Activated T-helper 2 cell treated with anti-CD3 and anti-CD28 coated beads, Interferon-gamma antibody, Interleukin-2, Interleukin-4, amounts not matched to agents 10 μg/mL and 5 μg/mL and 100 μg/mL, durations not matched to agents 14 hours and 24 hours and 36 hours (primary cell): ENCODE measurements around the gene GATD1. TPM values are rescaled to one million over a fixed set of nuclear protein-coding genes. Genes with fewer than 3 reads are reported as not detected.
A peak's percentile ranks its signal among the peaks of the same experiment; 100 is the strongest.

Experiments
- DNase-seq: peaks from one replicate; pipeline ENCODE4 v3.0.0; 2021; ENCODE audit warnings: low spot score
- H3K27ac Mint-ChIP-seq: one replicate; pipeline ENCODE4 v1.8.0; 2021; ENCODE audit warnings: mixed read lengths
- H3K27me3 Mint-ChIP-seq: one replicate; pipeline ENCODE4 v1.8.0; 2021; ENCODE audit warnings: low read depth, mixed read lengths
- H3K36me3 Mint-ChIP-seq: one replicate; pipeline ENCODE4 v1.8.0; 2021; ENCODE audit warnings: low read depth, mixed read lengths
- H3K4me1 Mint-ChIP-seq: one replicate; pipeline ENCODE4 v1.8.0; 2021; ENCODE audit warnings: low read depth, mixed read lengths
- H3K4me3 Mint-ChIP-seq: one replicate; pipeline ENCODE4 v1.8.0; 2021; ENCODE audit warnings: low read depth, mild to moderate bottlenecking, moderate library complexity, mixed read lengths
- H3K9me3 Mint-ChIP-seq: one replicate; pipeline ENCODE4 v1.8.0; 2021; ENCODE audit warnings: mixed read lengths
- intact Hi-C: fragments of 100-400 bp; cut with micrococcal nuclease; formaldehyde crosslinking; loops from one replicate; pipeline ENCODE4 v1.15.1; 2023
- total RNA-seq: library from RNA; stranded (reverse); gene quantifications from 2 replicates; pipeline ENCODE4 v1.2.3, GENCODE V29; 2022

GATD1 gene
- total RNA-seq, 1 donor from 2014 or later: 75.2 TPM

DNA sequence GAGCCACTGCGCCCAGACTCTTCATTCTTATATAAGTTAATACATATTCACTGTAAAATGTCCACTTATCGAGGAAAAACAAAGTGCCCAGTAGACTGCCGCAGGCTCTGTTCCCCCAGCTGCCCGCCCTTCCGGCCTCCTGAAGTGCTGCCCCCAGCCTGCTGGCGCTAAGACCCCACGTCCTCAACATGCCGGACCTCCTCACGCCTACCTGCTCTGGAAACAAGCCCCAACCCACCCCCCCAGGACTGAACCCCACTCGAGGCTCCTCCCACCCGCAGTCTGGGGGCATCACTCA is 1.1 kb downstream of the GATD1 start:
- intact Hi-C loops: loop anchor here (2.0 kb wide), 1 partner anchor 29 kb away; the partner anchor contains the start of gene TALDO1
- peak overlapping the region; percentile 81 for H3K27ac Mint-ChIP-seq
- peaks cover 19% of the 10 kb centered on the region for H3K4me1 Mint-ChIP-seq
- H3K9me3 Mint-ChIP-seq: no peaks in the 10 kb centered on the region
- H3K27me3 Mint-ChIP-seq: no peaks in the 10 kb centered on the region
- DNase-seq: no peak
- H3K36me3 Mint-ChIP-seq: peaks cover 27% of the 10 kb centered on the region
- peak overlapping the region; percentile 88 for H3K4me3 Mint-ChIP-seq

DNA sequence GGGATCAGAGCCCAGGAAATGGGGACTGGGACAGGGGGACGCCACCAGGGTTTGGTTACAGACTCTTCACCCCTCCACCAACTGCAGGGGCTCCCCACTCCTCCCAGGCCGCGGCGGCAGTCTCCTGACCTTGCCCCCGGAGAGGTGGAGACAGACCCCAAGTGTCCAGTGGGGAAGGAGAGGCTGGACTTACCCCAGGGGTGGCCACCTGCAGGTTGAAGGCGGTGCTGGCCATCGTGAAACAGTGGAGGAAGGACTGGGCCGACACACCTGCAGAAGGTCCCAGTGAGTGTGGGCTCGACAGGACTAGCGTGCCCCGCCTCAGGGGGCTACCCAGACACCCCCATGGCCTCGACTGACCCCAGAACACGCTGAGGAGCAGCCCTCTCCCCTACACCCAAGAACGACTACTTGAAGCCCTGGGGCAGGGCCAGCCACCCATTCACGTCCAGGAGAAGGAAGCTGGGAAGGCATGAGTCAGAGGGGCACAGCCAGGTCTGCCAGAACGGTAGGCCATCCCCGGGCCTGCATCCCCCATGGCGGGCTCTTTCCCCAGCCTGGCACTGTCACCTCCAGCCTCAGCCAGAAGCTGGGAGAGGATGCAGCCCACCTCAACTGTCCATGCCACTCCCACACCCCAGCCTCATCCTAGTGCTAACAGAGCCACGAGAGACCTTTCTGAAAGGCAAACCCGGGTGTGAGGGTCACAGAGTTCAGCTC is 2.3 kb downstream of the GATD1 start:
- H3K36me3 Mint-ChIP-seq: peaks cover 28% of the 10 kb centered on the region
- H3K9me3 Mint-ChIP-seq: no peaks in the 10 kb centered on the region
- H3K4me1 Mint-ChIP-seq: peaks cover 13% of the 10 kb centered on the region
- no peak for DNase-seq
- intact Hi-C loops: no loop called here
- H3K4me3 Mint-ChIP-seq: peak overlapping the region; percentile 67
- no peak overlapping the region for H3K27ac Mint-ChIP-seq
- no peaks in the 10 kb centered on the region for H3K27me3 Mint-ChIP-seq

GRCh38 chr11:773830-774229 is 3.5 kb downstream of the GATD1 start:
- DNase-seq: no peak
- H3K9me3 Mint-ChIP-seq: no peaks in the 10 kb centered on the region
- H3K27ac Mint-ChIP-seq: no peak overlapping the region
- intact Hi-C loops: no loop called here
- H3K4me3 Mint-ChIP-seq: no peak overlapping the region
- peaks cover 10% of the 10 kb centered on the region for H3K4me1 Mint-ChIP-seq
- peaks cover 27% of the 10 kb centered on the region for H3K36me3 Mint-ChIP-seq
- no peaks in the 10 kb centered on the region for H3K27me3 Mint-ChIP-seq

DNA sequence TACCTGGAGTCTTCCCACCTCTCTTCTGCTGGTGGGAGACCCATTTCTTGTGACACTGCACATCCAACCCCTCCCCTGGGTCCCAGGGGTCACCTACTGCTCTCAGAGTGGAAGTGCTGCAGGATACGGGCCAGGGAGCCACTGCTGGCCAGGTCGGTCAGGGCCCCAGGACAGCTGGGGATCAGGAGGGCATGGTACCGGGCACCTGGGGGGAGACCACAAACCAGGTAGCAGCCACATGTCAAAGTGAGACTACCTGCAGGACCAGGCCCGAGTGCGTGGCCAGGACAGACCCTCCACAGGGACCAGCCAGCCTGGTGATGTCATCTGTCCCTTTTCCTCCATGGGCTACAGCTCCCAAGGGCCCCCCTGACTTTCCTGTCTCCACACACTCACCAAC is 3.9 kb downstream of the GATD1 start:
- Mint-ChIP-seq H3K4me3 (no peak overlapping the region), H3K4me1 (peaks cover 10% of the 10 kb centered on the region), H3K27me3 (no peaks in the 10 kb centered on the region), H3K36me3 (peaks cover 26% of the 10 kb centered on the region), H3K27ac (no peak overlapping the region), H3K9me3 (no peaks in the 10 kb centered on the region)
- DNase-seq: no peak
- intact Hi-C loops: no loop called here

GRCh38 chr11:772429-773390 is 4.6 kb downstream of the GATD1 start:
- Mint-ChIP-seq H3K27ac (no peak overlapping the region), H3K4me1 (peaks cover 10% of the 10 kb centered on the region), H3K36me3 (peaks cover 26% of the 10 kb centered on the region), H3K9me3 (no peaks in the 10 kb centered on the region), H3K4me3 (no peak overlapping the region), H3K27me3 (no peaks in the 10 kb centered on the region)
- DNase-seq: no peak
- intact Hi-C loops: no loop called here

DNA sequence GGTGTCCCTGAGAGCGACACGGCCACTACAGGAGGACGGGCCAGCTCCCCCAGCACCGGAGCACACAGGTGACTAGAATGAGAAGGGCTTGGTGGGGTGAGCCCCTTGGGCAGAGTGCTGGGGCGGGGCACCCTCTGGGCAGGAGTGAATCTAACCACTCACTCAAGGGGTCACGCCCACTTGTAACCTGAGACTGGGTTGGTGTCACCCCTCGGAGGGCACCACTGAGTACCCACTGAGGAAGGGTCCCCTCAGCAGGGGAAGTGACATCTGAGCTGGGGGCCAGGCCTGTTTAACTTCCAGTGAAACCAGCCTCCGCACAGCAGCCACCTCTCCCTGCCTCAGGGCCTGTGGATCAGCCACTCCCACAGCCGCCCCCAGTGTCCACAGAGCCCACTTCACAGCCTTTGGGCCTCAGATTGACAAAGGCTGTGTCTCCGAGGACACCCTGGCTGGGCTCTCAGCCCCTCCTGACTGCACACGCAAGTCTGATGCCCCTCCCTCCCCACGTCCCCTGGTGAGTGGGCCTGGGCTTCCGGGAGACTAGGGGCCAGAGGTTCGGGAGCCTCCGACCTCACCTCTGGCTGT is 5.6 kb downstream of the GATD1 start:
- H3K9me3 Mint-ChIP-seq: no peaks in the 10 kb centered on the region
- no peak overlapping the region for H3K27ac Mint-ChIP-seq
- no peak for DNase-seq
- intact Hi-C loops: no loop called here
- peaks cover 11% of the 10 kb centered on the region for H3K4me1 Mint-ChIP-seq
- peaks cover 32% of the 10 kb centered on the region for H3K36me3 Mint-ChIP-seq
- H3K4me3 Mint-ChIP-seq: no peak overlapping the region
- no peaks in the 10 kb centered on the region for H3K27me3 Mint-ChIP-seq

- Mint-ChIP-seq H3K4me1 (peaks cover 8% of the 10 kb centered on the region), H3K27ac (no peak overlapping the region), H3K4me3 (no peak overlapping the region), H3K36me3 (peaks cover 34% of the 10 kb centered on the region), H3K27me3 (no peaks in the 10 kb centered on the region), H3K9me3 (no peaks in the 10 kb centered on the region)
- intact Hi-C loops: no loop called here
- no peak for DNase-seq
Observed at GRCh38 chr11:770642-771616, 6.4 kb downstream of the GATD1 start.

GRCh38 chr11:769887-770641 is 7.2 kb downstream of the GATD1 start:
- Mint-ChIP-seq H3K4me1 (peaks cover 4% of the 10 kb centered on the region), H3K27ac (no peak overlapping the region), H3K9me3 (no peaks in the 10 kb centered on the region), H3K36me3 (peaks cover 32% of the 10 kb centered on the region), H3K4me3 (no peak overlapping the region), H3K27me3 (no peaks in the 10 kb centered on the region)
- intact Hi-C loops: no loop called here
- no peak for DNase-seq

- Mint-ChIP-seq H3K9me3 (no peaks in the 10 kb centered on the region), H3K36me3 (peaks cover 52% of the 10 kb centered on the region), H3K27me3 (no peaks in the 10 kb centered on the region), H3K27ac (no peak overlapping the region), H3K4me1 (peaks cover 4% of the 10 kb centered on the region), H3K4me3 (no peak overlapping the region)
- intact Hi-C loops: no loop called here
- no peak for DNase-seq
Observed at GRCh38 chr11:767238-767637, 10.0 kb downstream of the GATD1 start.

DNA sequence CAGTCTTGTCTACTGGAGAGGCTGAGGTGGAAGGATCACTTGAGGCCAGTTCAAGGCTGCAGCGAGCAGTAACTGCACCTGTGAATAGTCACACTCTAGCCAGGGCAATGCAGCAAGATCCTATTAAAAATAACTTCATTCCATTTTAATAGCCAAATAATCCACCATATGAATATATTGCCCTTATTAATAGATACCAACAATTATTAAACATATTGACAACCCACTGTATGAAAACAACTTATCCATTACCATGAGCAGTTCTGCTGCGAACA is 10.4 kb downstream of the GATD1 start:
- intact Hi-C loops: no loop called here
- H3K36me3 Mint-ChIP-seq: peaks cover 54% of the 10 kb centered on the region
- no peaks in the 10 kb centered on the region for H3K9me3 Mint-ChIP-seq
- no peak for DNase-seq
- H3K4me1 Mint-ChIP-seq: peaks cover 4% of the 10 kb centered on the region
- H3K4me3 Mint-ChIP-seq: no peak overlapping the region
- no peak overlapping the region for H3K27ac Mint-ChIP-seq
- H3K27me3 Mint-ChIP-seq: no peaks in the 10 kb centered on the region

DNA sequence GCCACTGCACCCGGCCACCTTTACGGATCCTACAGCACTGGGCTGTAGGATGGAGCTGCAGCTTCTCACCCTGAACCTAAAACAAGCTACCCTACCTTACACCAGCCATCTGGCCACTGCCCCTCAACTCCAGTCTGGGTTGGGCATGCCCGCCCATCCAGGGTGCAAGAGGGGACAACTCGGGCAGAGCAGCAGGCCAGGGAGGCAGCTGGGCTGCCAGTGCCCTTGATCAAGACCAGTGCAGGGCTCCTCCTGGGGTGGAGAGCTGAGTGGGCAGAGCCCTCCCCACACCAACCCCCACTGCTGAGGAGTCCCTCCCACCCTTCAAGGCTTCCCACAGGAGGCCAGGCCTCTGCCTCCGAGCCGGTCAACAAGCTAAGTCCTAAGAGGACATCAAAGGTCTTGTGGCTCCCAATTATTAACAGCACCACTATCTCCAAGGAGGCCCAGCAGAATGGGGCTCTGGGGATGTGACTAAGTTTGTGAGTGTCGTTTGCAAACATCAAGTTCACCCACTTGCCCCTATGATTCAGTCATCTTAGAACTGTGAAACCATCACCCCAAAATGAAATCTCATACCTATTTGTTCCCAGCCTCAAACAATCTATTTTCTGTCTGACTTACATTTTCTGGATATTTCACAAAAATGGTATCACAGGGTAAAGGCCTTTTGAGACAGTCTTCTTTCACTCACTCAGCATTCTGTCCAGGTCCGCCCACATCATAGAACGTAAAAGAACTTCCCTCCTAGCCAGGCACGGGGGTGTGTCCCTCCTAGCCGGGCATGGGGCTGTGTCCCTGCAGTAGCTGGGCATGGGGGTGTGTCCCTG is 11.0 kb downstream of the GATD1 start:
- Mint-ChIP-seq H3K27me3 (no peaks in the 10 kb centered on the region), H3K36me3 (peaks cover 59% of the 10 kb centered on the region), H3K4me3 (no peak overlapping the region)

More for the DNA sequence above, 11.0 kb downstream of the GATD1 start:
- no peaks in the 10 kb centered on the region for H3K9me3 Mint-ChIP-seq
- intact Hi-C loops: no loop called here
- no peak overlapping the region for H3K27ac Mint-ChIP-seq
- DNase-seq: no peak
- H3K4me1 Mint-ChIP-seq: peaks cover 4% of the 10 kb centered on the region
